LNCaP clone FGC (cell line): ENCODE measurements around the gene KCNE4.

Experiments used
- DNase-seq: peaks from one replicate; pipeline ENCODE4 v3.0.0-alpha.2; 2011; ENCODE audit warnings: low read depth
- H3K4me3 ChIP-seq: 2 replicates; pipeline ENCODE4 v1.5.1; 2011; ENCODE audit warnings: mild to moderate bottlenecking, low read depth, low read length, control low read depth
- TF ChIP-seq, protein P1 (sequence below): IDR thresholded peaks from 2 replicates; pipeline ENCODE4 v1.5.1; 2012; ENCODE audit warnings: mild to moderate bottlenecking; ENCODE audit not compliant: control insufficient read depth, insufficient read depth; ENCODE audit errors: extremely low read depth

KCNE4 gene

GRCh38 chr2:223090540-223091235 lies 38.7 kb downstream of the KCNE4 start:
- no peak for DNase-seq
- H3K4me3 ChIP-seq: no peak overlapping the region
- TF ChIP-seq, protein P1, sequence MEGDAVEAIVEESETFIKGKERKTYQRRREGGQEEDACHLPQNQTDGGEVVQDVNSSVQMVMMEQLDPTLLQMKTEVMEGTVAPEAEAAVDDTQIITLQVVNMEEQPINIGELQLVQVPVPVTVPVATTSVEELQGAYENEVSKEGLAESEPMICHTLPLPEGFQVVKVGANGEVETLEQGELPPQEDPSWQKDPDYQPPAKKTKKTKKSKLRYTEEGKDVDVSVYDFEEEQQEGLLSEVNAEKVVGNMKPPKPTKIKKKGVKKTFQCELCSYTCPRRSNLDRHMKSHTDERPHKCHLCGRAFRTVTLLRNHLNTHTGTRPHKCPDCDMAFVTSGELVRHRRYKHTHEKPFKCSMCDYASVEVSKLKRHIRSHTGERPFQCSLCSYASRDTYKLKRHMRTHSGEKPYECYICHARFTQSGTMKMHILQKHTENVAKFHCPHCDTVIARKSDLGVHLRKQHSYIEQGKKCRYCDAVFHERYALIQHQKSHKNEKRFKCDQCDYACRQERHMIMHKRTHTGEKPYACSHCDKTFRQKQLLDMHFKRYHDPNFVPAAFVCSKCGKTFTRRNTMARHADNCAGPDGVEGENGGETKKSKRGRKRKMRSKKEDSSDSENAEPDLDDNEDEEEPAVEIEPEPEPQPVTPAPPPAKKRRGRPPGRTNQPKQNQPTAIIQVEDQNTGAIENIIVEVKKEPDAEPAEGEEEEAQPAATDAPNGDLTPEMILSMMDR: no peak

DNA sequence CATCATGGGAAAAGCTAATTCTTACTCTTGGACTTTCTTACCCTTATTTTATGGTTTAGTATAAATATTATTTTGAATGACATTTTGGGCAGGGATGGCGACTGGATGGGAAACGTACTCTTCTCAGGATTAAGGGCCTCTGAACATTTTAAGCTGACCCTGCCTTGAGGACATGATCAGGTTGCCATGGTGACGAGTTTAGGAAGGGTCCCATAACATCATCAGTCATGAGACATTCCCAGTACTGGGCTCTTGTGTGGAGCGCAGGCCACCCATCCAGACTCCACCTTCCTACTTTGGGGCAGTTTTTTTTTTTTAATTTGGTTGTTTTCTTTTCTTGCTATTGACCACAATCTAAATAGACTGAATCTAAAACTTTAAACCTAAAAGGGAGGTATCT lies 40.7 kb downstream of the KCNE4 start:
- no peak for DNase-seq
- TF ChIP-seq, protein P1: no peak
- no peak overlapping the region for H3K4me3 ChIP-seq

DNA sequence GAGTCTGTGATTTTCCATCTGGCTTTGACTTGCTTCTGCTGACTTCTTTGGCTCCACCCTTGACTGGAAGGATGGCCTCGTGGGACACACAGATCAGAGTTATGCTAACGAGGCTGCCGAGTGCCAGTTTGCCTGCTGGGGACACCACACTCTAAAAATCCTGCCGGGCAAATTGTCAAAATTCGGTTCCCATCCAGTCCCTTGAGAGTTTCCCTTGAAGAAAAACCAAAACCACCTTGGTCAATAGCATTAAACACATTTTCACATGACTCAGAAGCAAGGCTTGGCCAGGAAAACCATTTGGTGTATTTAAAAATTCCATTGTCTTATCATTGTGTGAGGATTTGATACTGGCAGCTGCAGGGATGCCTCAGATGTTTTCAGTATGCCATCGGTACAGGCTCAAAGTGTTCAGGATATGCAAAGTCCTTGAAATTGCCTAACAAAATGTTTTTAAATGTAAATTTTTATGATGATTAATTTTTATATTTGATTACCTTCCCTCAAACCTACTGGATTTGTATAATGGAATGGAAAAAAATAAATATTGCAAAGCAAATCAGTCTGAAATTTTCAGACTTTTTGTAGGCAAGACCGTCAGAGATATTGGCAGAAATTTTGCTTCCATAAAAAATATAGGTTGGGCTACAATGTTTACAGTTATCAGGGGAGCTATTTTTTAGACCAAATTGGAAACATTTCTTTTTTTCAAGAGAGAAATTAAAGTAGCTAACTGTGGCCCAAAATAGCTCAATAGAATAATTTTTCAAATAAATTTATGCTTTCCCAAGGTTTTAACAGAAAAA lies 41.6 kb downstream of the KCNE4 start:
- DNase-seq: no peak
- TF ChIP-seq, protein P1: no peak
- no peak overlapping the region for H3K4me3 ChIP-seq

DNA sequence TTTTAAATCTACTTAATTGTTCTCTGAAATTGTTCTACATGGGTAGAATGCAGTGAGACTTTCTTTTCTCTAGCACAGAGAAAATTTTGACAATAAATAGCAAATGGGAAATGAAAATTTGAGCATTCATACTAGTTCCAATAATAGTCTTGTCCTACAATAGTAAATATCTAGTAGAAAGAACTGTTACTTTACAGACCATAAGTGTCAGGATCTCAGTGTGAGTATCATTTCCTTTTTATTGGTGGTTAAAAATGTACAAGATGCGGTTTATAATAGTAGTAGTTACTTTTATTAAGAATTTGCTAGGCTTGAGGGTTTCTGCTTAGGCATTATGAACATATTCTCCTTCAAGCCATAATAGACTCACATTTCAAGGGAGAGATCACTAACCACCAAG lies 43.2 kb downstream of the KCNE4 start:
- TF ChIP-seq, protein P1: no peak
- no peak for DNase-seq
- no peak overlapping the region for H3K4me3 ChIP-seq

GRCh38 chr2:223096235-223096970 lies 44.4 kb downstream of the KCNE4 start:
- TF ChIP-seq, protein P1: no peak
- no peak for DNase-seq

GRCh38 chr2:223097888-223098383 lies 45.9 kb downstream of the KCNE4 start:
- no peak overlapping the region for H3K4me3 ChIP-seq
- DNase-seq: no peak
- TF ChIP-seq, protein P1: no peak

More at GRCh38 chr2:223096235-223096970, 44.4 kb downstream of the KCNE4 start:
- H3K4me3 ChIP-seq: no peak overlapping the region
